ELF-1 (cell line): ENCODE measurements around the gene RAD51B.

Source experiments
- DNase-seq: peaks from one replicate; pipeline ENCODE4 v3.0.0-alpha.2; 2016; ENCODE audit warnings: low read depth, low spot score

RAD51B gene

DNA sequence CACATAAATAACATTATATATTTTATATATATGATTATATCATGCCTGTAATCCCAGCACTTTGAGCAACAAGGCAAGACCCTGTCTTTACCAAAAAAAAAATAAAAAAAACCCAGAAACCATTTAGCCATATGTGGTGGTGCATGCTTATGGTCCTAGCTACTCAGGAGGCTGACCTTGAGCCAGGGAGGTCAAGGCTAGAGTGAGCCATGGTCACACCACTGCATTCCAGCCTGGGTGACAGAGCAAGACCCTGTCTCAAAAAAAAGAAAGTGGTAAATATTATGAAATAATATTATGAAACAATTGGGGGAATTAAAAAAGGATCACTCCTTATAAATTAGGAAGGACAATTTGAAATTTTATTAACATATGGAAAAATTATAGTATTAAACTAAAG lies 16.0 kb downstream of the RAD51B start:
- DNase-seq = no peak

DNA sequence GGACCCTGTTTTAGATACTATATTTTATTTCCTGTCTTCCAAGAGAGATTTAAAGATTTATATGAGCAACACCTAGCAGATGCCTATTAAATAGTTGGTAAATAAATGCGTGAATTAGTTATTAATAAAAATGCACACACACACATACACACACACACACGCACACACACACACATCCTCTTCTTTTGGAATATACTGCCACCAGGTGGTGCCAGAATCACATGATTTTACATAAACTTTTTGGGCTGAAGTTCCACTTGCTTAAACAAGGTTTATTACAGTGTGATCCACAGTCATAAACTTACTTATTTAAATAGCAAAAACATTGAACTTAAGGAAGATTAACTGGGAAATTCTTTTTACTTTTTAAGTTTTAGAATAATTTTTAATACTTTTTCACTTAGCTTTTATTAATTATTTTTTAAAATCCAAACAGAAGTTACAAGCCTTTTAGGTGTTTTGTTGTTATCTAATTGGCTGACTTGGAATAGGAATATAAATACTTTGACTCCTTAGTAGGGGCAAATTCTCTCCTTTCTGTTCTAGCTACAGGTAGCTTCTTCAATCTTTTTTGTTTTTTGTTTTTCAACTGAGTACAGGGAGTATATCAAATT lies 17.5 kb downstream of the RAD51B start:
- DNase-seq = peak; percentile 19

DNA sequence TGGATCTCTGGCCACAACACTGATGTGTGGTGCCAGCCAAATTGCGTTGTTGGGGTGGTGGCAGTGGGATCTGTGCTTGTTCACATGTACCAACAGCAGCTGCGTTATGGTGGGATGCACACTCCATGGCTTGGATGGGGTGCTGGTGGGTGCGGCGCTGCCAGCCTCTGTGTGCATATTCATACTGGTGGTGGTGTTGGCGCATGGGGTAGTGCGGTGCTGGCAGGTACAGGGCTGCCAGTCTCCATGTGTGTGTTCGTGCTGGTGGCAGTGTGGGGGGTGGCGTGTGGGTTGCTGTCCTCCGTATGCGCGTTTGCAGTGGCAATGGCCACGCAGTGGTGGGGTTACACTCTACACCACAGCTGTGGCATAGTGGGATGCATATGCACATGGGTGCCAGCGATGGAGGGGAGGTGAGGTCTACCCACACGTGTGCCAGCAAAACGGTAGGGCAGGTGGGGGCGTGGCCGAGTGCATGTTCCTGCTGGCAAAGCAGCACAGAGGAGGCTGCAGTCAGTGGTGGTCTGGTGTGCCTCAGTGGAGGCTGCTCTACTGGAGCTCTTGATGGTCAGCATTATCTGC lies 26.5 kb downstream of the RAD51B start:
- no peak for DNase-seq

DNA sequence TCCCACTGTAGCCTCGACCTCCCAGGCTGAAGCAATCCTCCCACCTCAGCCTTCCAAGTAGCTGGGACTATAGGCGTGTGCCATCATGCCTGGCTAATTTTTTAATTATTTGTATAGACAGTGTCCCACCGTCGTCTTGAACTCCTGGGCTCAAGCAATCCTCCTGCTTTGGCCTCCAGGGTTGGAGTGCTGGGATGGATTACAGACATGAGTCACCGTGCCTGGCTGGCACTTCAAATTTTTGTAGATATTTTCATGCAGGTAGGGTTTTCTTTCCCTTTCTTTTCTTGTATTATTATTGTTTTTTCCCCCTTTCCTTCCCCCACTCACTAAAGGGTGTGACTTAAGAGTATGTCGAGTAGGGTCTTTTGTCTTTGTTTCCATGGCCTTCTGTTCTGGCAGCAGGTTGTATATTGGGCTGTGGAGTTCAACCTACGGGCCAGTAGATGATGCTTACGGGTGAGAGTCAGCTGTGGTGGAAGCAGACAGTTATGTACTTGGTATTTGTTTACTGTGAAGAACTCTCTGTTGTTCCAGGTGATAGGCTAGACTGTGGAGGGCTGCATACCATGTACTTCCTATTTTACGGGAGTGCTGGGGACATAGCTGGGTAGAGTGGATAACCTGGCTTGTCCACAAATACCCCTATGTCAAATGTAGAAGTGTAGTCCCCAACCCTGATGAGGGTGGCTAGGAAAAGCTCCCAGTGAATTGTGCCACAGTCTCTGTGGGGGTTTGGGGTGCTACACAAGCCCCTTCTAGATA lies 30.7 kb downstream of the RAD51B start:
- DNase-seq = no peak

DNA sequence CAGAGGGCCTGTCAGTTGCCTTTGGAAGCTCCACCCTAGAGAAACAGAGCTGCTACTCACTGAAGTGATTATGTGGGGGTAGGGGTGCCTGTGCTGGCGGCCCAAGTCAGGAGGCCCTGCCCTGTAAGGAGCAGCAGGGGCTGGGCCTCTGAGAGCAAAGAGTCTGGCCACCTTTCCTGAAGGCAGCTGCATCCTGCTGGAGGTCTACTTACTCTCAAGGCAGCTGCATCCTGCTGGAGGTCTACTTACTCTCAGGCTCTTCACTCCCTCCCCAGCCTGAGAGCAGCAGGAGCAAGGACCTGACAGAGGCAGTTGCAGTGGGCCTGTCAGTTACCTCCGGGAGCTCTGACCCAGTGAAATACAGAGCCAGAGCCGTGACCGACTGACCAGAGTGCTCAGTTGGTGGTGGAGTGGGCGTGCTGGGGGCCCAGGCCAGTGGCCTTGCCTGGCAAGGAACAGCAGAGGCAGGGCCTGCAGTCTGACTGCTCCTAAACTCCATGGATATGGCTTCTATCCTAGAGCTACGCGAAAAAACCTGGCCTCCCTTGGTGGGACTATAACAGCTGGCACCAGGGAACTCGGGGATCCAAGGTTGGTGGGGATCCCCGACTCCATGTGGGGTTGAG lies 32.3 kb downstream of the RAD51B start:
- DNase-seq = no peak

DNA sequence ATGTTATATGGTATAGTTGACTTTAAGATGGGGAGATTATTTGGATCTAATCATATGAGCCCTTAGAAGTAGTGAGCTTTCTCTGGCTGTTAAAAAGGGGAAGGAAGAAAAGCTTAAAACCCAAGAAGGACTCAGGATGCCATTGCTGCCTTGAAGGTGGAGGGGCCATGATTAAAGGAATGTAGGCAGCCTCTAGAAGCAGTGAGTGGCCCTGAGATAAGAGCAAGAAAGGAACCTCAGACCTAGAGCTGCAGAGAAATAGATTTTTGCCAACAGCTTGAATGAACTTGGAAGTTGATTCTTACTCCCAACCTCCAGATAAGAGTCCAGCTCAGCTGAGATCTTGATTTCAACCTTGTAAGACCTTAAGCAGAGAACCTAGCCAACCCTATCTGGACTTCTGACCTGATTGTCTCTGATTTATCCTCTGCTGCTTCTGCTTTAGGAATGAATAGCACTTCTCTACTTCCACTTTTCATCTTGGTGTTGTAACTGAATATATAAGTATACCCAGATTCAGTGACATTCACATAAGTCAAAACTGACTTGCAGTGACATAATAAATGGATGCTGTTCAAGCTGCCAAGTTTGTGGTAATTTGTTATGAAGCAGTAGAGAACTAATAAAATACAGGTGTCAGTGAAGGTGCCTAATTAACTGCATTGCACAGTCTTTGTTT lies 33.5 kb downstream of the RAD51B start:
- DNase-seq = no peak

DNA sequence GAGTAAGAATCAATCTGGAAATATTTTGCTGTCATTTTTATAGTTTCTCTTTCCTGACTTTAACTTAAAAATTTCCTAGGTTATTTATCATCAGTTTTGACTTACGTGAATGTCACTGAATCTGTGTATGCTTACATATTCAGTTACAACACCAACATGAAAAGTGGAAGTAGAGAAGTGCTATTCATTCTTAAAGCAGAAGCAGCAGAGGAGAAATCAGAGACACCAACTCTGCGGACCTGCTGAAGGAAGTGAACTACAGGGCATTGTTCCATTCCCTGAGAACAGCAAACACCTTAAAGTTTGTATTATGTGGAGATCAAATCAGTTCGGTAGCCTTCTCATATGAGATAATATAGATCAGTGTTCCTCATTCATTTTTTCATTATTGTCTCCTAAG lies 34.1 kb downstream of the RAD51B start:
- no peak for DNase-seq

DNA sequence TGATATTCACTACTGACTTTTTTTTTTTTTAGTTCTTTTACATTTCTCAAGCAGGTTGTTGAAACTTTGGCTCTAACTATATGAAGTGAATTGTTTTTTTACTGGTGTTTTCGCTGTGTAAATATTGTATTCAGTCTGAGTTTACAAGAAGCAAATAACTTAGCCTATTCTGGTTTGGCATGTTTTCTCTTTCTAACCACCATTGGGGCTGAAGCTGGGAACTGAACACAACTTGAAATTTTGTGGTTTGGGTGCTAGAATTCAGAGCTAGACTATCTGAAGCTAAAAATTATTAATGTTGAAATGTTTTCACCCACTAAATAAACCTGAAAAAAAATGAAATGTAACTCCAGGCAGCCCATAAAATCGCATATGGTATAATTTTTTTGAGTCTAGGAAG lies 37.2 kb downstream of the RAD51B start:
- no peak for DNase-seq

DNA sequence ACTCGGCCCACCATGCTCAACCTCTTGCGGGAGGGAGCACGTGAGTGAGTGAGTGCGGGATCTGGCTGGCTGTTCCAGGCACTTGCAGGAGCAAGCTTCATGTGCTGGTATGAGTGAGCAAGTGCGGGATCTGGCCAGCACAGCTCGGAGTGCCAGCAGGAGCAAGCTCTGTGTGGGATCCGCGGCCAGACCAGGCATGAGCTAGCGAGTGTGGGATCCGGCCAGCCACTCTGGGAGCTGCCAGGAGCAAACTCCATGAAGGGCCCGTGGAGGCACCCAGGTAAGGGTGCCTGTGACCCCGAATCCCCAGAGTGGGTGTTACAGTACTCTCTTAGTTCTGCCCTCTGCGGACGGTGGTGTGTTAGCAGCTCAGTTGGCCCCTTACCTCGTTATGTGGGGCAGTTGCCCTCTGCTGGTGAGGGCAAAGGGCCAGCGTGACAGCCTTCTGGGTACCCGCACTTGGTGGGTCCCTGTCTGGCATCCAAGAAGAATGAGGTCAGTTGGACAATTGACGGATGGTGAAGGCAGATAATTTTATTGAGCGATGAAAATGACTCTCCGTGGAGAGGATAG lies 38.3 kb downstream of the RAD51B start:
- DNase-seq = peak; percentile 4

DNA sequence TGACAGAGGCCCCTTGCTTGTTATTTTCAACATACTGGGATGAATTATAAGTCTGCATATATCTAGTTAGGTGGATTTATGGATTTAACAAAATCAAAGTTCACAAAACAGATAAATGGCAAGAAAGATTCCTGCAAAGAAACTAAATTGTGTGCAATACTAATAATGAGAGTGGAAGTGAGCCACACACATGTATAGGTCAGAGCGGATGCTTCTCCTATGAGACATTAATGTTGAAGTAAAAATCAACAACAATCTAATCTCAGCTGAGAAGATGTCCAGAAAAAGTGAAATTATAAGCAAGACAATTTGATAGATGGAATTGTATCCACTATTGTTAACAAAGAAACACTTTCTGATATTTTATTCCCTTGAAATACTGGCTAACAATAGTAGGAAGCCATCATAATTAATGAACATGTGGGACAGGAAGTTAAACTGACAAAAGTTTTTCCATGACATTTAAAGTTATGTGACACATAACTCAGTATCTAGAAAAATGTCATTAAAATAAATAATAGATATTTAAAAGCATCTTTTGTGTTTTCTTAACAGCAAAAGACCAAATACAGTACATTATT lies 39.7 kb downstream of the RAD51B start:
- DNase-seq = no peak

DNA sequence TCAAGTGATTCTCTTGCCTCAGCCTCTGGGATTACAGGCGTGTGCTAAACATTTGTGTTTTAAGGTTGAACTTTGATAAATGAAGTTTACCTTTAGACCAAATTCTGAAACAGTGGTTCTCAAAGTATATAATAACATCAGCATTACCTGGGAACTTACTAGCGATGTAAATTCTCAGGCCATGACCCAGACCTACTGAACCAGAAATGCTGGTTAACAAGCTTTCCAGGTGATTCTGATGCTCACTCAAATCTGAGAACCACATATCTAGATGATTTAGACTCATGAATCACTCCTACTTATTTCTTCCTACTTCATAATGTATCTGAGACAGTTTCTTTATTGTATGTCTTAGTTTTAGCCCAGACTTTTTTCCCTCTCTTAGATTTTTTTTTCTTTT lies 43.6 kb downstream of the RAD51B start:
- no peak for DNase-seq

DNA sequence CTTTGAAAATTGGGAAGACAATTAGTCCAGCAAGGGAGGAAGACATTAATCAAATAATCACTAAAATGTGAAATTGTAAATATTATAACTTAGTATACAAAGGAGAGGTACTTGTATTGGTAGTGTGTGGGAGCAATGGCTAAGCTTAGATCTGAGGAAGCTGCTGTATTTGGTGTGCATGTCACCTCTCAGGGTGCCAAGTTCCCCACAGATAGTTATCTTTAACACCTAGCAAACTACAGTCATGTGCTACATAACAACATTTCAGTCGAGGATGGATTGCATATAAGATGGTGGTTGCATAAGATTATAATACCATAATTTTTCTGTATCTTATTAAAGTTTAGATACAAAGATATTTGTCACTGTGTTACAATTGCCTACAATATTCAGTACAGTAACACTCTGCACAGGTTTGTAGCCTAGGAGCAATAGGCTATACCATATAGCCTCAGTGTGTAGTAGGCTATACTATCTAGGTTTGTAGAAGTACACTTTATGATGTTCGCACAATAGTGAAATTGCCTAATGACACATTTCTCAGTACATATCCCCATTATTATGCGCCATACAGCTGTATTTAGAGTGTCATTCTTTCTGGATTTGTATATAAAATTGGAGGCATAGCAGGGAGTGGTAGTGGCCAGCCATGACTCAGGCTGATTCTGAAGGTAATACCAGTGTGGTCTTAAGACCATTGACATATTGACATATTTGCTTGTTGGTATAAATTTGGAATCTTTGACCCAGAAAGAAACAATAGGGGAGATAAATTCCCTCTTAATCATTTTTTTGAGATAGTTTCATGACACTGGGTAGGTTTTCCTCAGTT lies 55.8 kb downstream of the RAD51B start:
- no peak for DNase-seq

DNA sequence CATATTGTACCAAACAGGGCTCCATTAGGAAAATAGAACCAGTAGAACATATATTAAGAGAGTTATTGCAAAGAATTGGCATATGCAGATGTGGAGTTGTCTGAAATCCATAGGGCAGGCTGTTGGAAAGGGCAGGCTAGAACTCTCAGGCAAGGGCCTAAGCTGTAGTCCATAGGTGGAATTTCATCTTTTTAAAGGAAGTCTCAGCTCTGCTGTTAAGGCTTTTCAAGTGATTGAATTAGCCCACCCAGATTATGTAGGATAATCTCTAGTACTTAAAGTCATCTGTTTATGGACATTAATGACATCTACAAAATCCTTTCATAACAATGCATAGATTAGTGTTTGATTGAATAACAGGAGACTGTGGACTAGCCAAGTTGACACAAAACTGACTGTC lies 59.4 kb downstream of the RAD51B start:
- DNase-seq = no peak

DNA sequence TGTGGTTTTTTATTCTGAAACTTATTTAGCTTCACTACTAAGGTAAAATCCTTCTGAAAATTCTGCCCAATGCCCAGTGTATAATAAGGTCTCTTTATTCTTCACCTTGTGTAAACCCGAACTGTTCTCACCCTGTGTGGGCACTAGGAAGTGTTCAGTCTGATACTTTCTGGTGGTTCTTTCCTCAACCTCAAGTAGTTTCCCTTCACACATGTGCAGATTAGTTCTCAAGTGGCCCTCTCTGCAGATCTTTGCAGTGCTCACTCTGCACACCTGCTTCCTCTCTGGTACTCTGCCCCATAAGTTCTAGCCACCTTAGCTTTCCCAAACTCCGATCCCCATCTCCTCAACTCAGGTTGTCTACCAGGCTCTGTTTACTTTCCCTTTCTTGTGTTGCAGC lies 61.6 kb downstream of the RAD51B start:
- DNase-seq = no peak

DNA sequence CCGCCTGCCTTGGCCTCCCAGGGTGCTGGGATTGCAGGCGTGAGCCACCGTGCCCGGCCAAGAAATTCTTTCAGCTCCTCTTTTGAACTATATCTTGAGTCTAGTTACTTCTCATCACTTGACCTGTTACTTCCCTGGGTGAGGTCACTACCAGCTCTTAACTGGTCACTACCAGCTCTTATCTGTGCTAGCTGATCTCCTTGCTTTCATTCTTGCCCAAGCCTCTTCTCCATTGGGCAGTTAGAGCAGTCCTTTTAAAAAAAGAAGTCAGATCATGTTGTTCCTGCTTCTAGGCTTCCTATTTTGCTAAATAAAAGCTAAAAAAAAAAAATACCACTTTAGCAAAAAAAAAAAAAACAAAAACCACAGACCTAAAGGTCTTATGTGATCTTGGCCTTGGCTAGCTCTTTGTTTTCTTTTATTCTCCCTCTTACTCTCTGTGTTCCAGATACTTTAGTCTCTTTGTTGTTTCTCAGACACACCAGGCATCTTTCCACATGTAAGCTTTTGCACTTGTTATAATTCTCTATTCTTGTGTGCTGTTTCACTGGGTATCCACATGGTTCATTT lies 63.5 kb downstream of the RAD51B start:
- DNase-seq = no peak

DNA sequence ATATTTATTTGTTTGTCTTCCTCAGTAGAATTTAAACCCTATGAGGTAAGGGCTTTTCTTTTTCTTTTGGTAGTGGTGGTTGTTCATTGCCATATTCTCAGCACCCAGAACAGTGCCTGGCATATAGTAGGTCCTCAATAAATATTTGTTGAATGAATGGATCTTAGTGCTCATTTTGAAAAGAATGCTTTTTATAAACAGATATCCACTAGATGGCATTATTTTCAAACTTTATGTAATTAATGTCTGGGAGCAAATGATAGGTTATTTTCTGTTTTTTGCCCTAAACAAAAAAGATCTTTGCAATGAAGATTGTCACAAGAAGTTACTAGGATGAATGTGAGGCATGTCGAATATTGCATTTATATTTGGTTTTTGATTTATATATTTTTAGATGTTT lies 64.1 kb downstream of the RAD51B start:
- no peak for DNase-seq

DNA sequence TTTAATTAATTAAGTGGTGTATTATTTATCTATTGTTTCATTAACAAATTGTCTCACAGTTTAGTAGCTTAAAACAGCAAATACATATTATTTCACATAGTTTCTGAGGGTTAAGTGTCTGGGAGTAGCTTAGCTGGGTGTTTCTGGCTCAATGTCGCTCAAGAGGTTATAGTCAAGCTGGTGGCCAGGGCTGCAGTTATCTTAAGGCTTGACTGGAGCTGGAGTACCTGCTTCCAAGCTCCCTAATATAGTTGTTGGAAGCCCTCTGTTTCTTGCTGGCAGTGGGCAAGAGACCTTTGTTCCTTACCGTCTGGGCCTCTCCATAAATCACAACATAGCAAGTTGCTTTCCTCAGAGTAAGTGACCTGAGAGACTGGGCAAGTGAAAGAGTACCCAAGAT lies 66.6 kb downstream of the RAD51B start:
- DNase-seq = no peak

DNA sequence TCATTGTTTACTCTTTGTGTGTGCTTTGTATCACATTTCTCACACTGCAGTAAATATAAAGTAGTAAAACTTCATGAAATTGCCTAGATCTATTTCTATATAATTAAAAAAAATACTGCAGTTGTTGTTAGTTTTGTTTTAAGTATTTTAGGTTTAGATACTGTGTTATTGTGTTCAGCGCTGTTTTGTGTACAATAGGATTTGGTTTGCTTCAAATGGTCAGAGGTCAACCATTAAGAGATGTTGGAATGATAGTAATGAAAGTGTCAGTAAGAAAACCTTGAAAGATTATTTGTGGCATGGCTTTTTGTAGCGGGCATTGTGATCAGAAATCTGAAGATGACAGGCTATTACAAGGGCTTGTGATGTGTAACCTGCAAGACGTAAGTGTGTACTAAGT lies 67.9 kb downstream of the RAD51B start:
- no peak for DNase-seq

DNA sequence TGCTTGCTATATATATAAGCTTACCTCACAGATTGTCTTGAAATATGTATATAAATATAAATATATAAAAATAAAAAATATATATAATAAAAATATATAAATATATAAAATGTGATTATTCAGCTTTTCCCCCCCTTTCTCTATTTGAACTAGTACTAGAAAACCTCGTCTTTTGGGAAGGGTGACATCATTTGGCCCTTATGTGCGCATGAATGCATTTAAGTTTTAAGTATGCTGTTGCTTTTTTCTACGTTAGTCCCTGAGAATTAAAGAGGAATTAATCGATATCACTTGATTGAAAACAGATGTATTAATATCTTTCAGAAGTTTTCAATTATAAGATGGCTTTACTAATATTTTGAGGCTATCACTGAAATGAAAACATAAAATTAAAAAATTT lies 69.9 kb downstream of the RAD51B start:
- DNase-seq = no peak

DNA sequence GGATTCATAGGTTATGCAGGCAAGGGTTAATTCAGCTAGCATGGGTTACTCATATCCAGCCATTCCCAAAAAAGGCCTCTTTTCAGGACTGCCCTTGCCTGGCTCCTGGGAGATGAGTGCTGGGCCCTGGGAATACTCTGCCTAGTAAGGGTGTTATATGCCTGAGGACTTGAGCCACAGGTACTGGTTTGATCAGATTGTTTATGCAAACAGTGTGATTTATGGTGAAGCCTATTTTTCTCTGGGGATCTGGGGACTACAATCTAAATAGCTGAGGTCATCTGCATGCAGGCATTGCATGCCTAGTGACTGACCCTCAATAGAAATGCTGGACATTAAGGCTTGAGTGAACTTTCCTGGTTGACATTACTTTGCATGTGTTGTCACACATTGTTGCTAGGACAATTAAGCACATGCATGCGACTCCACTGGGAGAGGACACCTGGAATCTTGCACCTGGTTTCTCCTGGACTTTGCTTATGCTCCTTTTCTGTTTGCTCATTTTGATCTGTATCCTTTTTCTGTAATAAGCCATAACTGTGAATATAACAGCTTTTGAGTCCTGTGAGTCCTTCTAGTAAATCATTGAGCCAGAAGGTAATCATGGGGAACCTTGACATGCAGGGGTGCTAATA lies 73.0 kb downstream of the RAD51B start:
- DNase-seq = peak; percentile 19
